ENCODE results near the gene MCF2.

GRCh38 chrX:139736151-139736550 is 28.2 kb upstream of the MCF2 start:
- TF ChIP-seq SIN3A (IDR thresholded peaks at IDR 0.05; ENCODE audit: low read depth), result no peak
- TF ChIP-seq CBX3 (IDR thresholded peaks at IDR 0.05; ENCODE audit: low read depth), result no peak
- TF ChIP-seq, protein P1, sequence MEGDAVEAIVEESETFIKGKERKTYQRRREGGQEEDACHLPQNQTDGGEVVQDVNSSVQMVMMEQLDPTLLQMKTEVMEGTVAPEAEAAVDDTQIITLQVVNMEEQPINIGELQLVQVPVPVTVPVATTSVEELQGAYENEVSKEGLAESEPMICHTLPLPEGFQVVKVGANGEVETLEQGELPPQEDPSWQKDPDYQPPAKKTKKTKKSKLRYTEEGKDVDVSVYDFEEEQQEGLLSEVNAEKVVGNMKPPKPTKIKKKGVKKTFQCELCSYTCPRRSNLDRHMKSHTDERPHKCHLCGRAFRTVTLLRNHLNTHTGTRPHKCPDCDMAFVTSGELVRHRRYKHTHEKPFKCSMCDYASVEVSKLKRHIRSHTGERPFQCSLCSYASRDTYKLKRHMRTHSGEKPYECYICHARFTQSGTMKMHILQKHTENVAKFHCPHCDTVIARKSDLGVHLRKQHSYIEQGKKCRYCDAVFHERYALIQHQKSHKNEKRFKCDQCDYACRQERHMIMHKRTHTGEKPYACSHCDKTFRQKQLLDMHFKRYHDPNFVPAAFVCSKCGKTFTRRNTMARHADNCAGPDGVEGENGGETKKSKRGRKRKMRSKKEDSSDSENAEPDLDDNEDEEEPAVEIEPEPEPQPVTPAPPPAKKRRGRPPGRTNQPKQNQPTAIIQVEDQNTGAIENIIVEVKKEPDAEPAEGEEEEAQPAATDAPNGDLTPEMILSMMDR (IDR thresholded peaks at IDR 0.05 in 2 of 3, conservative IDR thresholded peaks at IDR 0.05 in 1 of 3; ENCODE audit: borderline replicate concordance in 1 of 3, insufficient read depth in 1 of 3, low read depth in 2 of 3, low read length in 2 of 3), result no peak
- TF ChIP-seq POLR2A (IDR thresholded peaks at IDR 0.05; ENCODE audit: borderline replicate concordance, extremely low read depth, insufficient read depth, insufficient read length), result no peak
- TF ChIP-seq, protein P2, sequence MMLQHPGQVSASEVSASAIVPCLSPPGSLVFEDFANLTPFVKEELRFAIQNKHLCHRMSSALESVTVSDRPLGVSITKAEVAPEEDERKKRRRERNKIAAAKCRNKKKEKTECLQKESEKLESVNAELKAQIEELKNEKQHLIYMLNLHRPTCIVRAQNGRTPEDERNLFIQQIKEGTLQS (IDR thresholded peaks at IDR 0.05), result no peak
- no peak for TF ChIP-seq JUND (IDR thresholded peaks at IDR 0.05)
- TF ChIP-seq, protein P3, sequence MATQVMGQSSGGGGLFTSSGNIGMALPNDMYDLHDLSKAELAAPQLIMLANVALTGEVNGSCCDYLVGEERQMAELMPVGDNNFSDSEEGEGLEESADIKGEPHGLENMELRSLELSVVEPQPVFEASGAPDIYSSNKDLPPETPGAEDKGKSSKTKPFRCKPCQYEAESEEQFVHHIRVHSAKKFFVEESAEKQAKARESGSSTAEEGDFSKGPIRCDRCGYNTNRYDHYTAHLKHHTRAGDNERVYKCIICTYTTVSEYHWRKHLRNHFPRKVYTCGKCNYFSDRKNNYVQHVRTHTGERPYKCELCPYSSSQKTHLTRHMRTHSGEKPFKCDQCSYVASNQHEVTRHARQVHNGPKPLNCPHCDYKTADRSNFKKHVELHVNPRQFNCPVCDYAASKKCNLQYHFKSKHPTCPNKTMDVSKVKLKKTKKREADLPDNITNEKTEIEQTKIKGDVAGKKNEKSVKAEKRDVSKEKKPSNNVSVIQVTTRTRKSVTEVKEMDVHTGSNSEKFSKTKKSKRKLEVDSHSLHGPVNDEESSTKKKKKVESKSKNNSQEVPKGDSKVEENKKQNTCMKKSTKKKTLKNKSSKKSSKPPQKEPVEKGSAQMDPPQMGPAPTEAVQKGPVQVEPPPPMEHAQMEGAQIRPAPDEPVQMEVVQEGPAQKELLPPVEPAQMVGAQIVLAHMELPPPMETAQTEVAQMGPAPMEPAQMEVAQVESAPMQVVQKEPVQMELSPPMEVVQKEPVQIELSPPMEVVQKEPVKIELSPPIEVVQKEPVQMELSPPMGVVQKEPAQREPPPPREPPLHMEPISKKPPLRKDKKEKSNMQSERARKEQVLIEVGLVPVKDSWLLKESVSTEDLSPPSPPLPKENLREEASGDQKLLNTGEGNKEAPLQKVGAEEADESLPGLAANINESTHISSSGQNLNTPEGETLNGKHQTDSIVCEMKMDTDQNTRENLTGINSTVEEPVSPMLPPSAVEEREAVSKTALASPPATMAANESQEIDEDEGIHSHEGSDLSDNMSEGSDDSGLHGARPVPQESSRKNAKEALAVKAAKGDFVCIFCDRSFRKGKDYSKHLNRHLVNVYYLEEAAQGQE (IDR thresholded peaks at IDR 0.05; ENCODE audit: low read depth), result no peak
- no peak for TF ChIP-seq RAD21 (IDR thresholded peaks at IDR 0.05; ENCODE audit: low read depth)
- no peak for TF ChIP-seq ZFX (IDR thresholded peaks at IDR 0.05)
- TF ChIP-seq POLR2AphosphoS5 (IDR thresholded peaks at IDR 0.05; ENCODE audit: low read depth, low read length), result no peak
- TF ChIP-seq SP1 (IDR thresholded peaks at IDR 0.05; ENCODE audit: low read depth), result no peak

All from HCT116 (cell line).